HEK293 (cell line): ENCODE data around the gene CDH23.

ENCODE experiments used
- BCL11B ChIP-seq: fragments of 450-650 bp; formaldehyde crosslinking; IDR thresholded peaks from 2 replicates; pipeline ENCODE4 v1.5.1; 2016; ENCODE audit warnings: low read depth, missing biosample characterization, missing genetic modification characterization
- GLI4 ChIP-seq: fragments of 450-650 bp; formaldehyde crosslinking; IDR thresholded peaks from 2 replicates; pipeline ENCODE4 v1.5.1; 2016; ENCODE audit warnings: missing biosample characterization, missing genetic modification characterization
- GLIS2 ChIP-seq: fragments of 450-650 bp; formaldehyde crosslinking; IDR thresholded peaks from 2 replicates; pipeline ENCODE4 v1.5.1; 2016; ENCODE audit warnings: missing biosample characterization, missing genetic modification characterization
- KLF10 ChIP-seq: fragments of 450-650 bp; IDR thresholded peaks from 2 replicates; pipeline ENCODE4 v1.5.1; 2018; ENCODE audit warnings: missing biosample characterization, mild to moderate bottlenecking, missing genetic modification characterization
- KLF8 ChIP-seq: fragments of 450-650 bp; formaldehyde crosslinking; IDR thresholded peaks from 2 replicates; pipeline ENCODE4 v1.5.1; 2016; ENCODE audit warnings: missing biosample characterization, missing genetic modification characterization
- OVOL3 ChIP-seq: fragments of 450-650 bp; formaldehyde crosslinking; IDR thresholded peaks from 2 replicates; pipeline ENCODE4 v1.5.1; 2016; ENCODE audit warnings: missing biosample characterization, missing genetic modification characterization
- PRDM1 ChIP-seq: fragments of 450-650 bp; formaldehyde crosslinking; IDR thresholded peaks from 2 replicates; pipeline ENCODE4; 2016; ENCODE audit warnings: missing biosample characterization, missing genetic modification characterization
- SP3 ChIP-seq: fragments of 450-650 bp; formaldehyde crosslinking; IDR thresholded peaks from 2 replicates; pipeline ENCODE4 v1.5.1; 2016; ENCODE audit warnings: missing biosample characterization, missing genetic modification characterization
- TRIM28 ChIP-seq: IDR thresholded peaks from 2 replicates; pipeline ENCODE4 v1.6.1; 2011; ENCODE audit warnings: low read length, control low read depth, borderline replicate concordance
- ZEB2 ChIP-seq: fragments of 450-650 bp; formaldehyde crosslinking; IDR thresholded peaks from 2 replicates; pipeline ENCODE4 v1.5.1; 2016; ENCODE audit warnings: missing biosample characterization, missing genetic modification characterization
- ZFP41 ChIP-seq: fragments of 450-650 bp; formaldehyde crosslinking; IDR thresholded peaks from 2 replicates; pipeline ENCODE4 v1.5.1; 2016; ENCODE audit warnings: missing biosample characterization, missing genetic modification characterization, borderline replicate concordance
- ZNF114 ChIP-seq: fragments of 450-650 bp; formaldehyde crosslinking; IDR thresholded peaks from 2 replicates; pipeline ENCODE4 v1.5.0; 2017; ENCODE audit warnings: missing biosample characterization, missing genetic modification characterization
- ZNF2 ChIP-seq: fragments of 450-650 bp; formaldehyde crosslinking; IDR thresholded peaks from 2 replicates; pipeline ENCODE4 v1.5.1; 2016; ENCODE audit warnings: missing biosample characterization, missing genetic modification characterization
- ZNF221 ChIP-seq: fragments of 450-650 bp; formaldehyde crosslinking; IDR thresholded peaks from 2 replicates; pipeline ENCODE4 v1.5.1; 2017; ENCODE audit warnings: missing biosample characterization, missing genetic modification characterization, borderline replicate concordance
- ZNF23 ChIP-seq: fragments of 450-650 bp; formaldehyde crosslinking; IDR thresholded peaks from 2 replicates; pipeline ENCODE4 v1.5.1; 2016; ENCODE audit warnings: missing biosample characterization, missing genetic modification characterization, borderline replicate concordance
- ZNF292 ChIP-seq: fragments of 450-650 bp; formaldehyde crosslinking; IDR thresholded peaks from 2 replicates; pipeline ENCODE4 v1.5.1; 2016; ENCODE audit warnings: low read depth, missing biosample characterization, missing genetic modification characterization, borderline replicate concordance
- ZNF302 ChIP-seq: fragments of 450-650 bp; formaldehyde crosslinking; IDR thresholded peaks from 2 replicates; pipeline ENCODE4 v1.5.1; 2016; ENCODE audit warnings: missing biosample characterization, missing genetic modification characterization, low read depth
- ZNF335 ChIP-seq: fragments of 450-650 bp; formaldehyde crosslinking; conservative IDR thresholded peaks from 2 replicates; pipeline ENCODE4 v1.5.1; 2016; ENCODE audit warnings: missing biosample characterization, missing genetic modification characterization
- ZNF354C ChIP-seq: fragments of 450-650 bp; formaldehyde crosslinking; IDR thresholded peaks from 2 replicates; pipeline ENCODE4 v1.5.1; 2016; ENCODE audit warnings: missing biosample characterization, missing genetic modification characterization, low read depth, borderline replicate concordance
- ZNF473 ChIP-seq: fragments of 450-650 bp; formaldehyde crosslinking; IDR thresholded peaks from 2 replicates; pipeline ENCODE4 v1.5.1; 2017; ENCODE audit warnings: missing biosample characterization, missing genetic modification characterization
- ZNF529 ChIP-seq: fragments of 450-650 bp; formaldehyde crosslinking; IDR thresholded peaks from 2 replicates; pipeline ENCODE4 v1.5.1; 2017; ENCODE audit warnings: missing genetic modification characterization, missing biosample characterization; ENCODE audit not compliant: insufficient replicate concordance
- ZNF544 ChIP-seq: fragments of 450-650 bp; formaldehyde crosslinking; IDR thresholded peaks from 2 replicates; pipeline ENCODE4 v1.5.0; 2017; ENCODE audit warnings: missing biosample characterization, missing genetic modification characterization
- ZNF571 ChIP-seq: fragments of 450-650 bp; formaldehyde crosslinking; IDR thresholded peaks from 2 replicates; pipeline ENCODE4 v1.5.0; 2017; ENCODE audit warnings: missing biosample characterization, missing genetic modification characterization
- ZNF600 ChIP-seq: fragments of 450-650 bp; formaldehyde crosslinking; IDR thresholded peaks from 2 replicates; pipeline ENCODE4 v1.5.1; 2016; ENCODE audit warnings: missing biosample characterization, missing genetic modification characterization
- ZNF664 ChIP-seq: fragments of 450-650 bp; formaldehyde crosslinking; IDR thresholded peaks from 2 replicates; pipeline ENCODE4 v1.5.1; 2016; ENCODE audit warnings: missing biosample characterization, missing genetic modification characterization
- ZNF776 ChIP-seq: fragments of 450-650 bp; formaldehyde crosslinking; IDR thresholded peaks from 2 replicates; pipeline ENCODE4 v1.5.0; 2017; ENCODE audit warnings: missing biosample characterization, missing genetic modification characterization, borderline replicate concordance
- ZNF792 ChIP-seq: fragments of 450-650 bp; formaldehyde crosslinking; IDR thresholded peaks from 2 replicates; pipeline ENCODE4 v1.5.1; 2016; ENCODE audit warnings: missing biosample characterization, missing genetic modification characterization
- ZSCAN16 ChIP-seq: fragments of 450-650 bp; formaldehyde crosslinking; IDR thresholded peaks from 2 replicates; pipeline ENCODE4 v1.5.1; 2016; ENCODE audit warnings: missing biosample characterization, missing genetic modification characterization
- ZSCAN23 ChIP-seq: fragments of 450-650 bp; formaldehyde crosslinking; IDR thresholded peaks from 2 replicates; pipeline ENCODE4 v1.5.1; 2016; ENCODE audit warnings: missing biosample characterization, missing genetic modification characterization
- TF ChIP-seq, protein P1 (sequence below): fragments of 450-650 bp; formaldehyde crosslinking; IDR thresholded peaks from 2 replicates; pipeline ENCODE4 v1.5.1; 2016; ENCODE audit warnings: missing biosample characterization, missing genetic modification characterization
- TF ChIP-seq, protein P2 (sequence below): fragments of 450-650 bp; formaldehyde crosslinking; IDR thresholded peaks from 2 replicates; pipeline ENCODE4 v1.5.1; 2017; ENCODE audit warnings: missing biosample characterization, missing genetic modification characterization
- TF ChIP-seq, protein P3 (sequence below): fragments of 450-650 bp; formaldehyde crosslinking; IDR thresholded peaks from 2 replicates; pipeline ENCODE4 v1.5.1; 2016; ENCODE audit warnings: missing biosample characterization, missing genetic modification characterization
- TF ChIP-seq, protein P4 (sequence below): fragments of 450-650 bp; formaldehyde crosslinking; IDR thresholded peaks from 2 replicates; pipeline ENCODE4 v1.5.0; 2017; ENCODE audit warnings: missing biosample characterization, missing genetic modification characterization, borderline replicate concordance

The CDH23 gene

DNA sequence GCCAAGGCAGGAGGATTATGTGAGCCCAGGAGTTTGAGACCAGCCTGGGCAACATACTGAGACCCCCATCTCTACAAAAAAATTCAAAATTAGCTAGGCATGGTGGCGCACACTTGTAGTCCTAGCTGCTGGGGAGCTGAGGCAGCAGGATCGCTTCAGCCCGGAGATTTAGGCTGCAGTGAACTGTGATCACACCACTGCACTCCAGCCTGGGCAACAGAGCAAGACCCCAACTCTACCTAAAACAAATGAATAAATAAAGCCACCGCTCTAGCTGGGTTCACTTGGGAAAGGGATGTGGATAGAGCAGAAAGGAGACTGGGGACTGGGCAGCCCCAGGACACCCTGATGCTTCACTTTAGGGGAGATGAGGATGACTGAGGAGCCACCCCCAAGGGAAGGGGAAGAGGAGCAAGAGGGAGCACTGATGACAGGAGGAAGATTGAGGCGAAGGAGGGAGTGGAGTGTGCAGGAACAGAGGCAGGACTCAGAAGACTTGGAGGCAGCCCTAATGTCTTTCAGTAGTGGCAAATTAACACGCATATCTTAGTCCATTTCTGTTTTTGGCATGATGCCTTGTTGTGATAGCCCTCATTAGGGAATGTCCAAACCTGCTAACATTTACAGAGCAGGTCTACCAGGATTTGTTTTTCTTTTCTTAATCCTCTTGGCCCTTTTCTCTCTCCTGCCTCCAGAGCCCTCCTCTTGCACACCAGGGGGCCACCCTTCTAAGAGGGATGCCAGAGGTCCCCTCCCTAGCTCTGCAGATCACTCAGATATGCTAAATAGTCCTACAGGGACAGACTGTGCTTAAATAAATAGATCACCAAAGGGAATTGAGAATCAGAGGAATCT, 234.5 kb downstream of the CDH23 start (continued):
- TF ChIP-seq KLF8 (no peak), BCL11B (tag by site-specific recombination) (no peak), ZNF664 (tag by site-specific recombination) (no peak), ZSCAN16 (tag by site-specific recombination) (no peak), GLI4 (no peak), ZNF292 (tag by site-specific recombination) (no peak), SP3 (tag by site-specific recombination) (no peak), ZNF23 (tag by site-specific recombination) (no peak), ZNF221 (tag by site-specific recombination) (no peak), ZNF354C (no peak), ZNF529 (tag by site-specific recombination) (no peak), ZNF114 (no peak), ZNF571 (tag by site-specific recombination) (no peak), PRDM1 (tag by site-specific recombination) (no peak), ZNF473 (tag by site-specific recombination) (no peak), KLF10 (tag by site-specific recombination) (no peak), ZNF335 (tag by site-specific recombination) (no peak), TRIM28 (peak; percentile 60; the same call in 1 of the 2 replicates), ZEB2 (tag by site-specific recombination) (no peak), ZFP41 (no peak), ZNF776 (tag by site-specific recombination) (no peak), ZNF302 (tag by site-specific recombination) (no peak), OVOL3 (tag by site-specific recombination) (no peak), ZNF600 (tag by site-specific recombination) (peak; percentile 75; the same call in 1 of the 2 replicates), GLIS2 (tag by site-specific recombination) (no peak), ZNF2 (tag by site-specific recombination) (no peak), ZSCAN23 (tag by site-specific recombination) (no peak), ZNF792 (tag by site-specific recombination) (no peak), ZNF544 (no peak)
- TF ChIP-seq, protein P1, sequence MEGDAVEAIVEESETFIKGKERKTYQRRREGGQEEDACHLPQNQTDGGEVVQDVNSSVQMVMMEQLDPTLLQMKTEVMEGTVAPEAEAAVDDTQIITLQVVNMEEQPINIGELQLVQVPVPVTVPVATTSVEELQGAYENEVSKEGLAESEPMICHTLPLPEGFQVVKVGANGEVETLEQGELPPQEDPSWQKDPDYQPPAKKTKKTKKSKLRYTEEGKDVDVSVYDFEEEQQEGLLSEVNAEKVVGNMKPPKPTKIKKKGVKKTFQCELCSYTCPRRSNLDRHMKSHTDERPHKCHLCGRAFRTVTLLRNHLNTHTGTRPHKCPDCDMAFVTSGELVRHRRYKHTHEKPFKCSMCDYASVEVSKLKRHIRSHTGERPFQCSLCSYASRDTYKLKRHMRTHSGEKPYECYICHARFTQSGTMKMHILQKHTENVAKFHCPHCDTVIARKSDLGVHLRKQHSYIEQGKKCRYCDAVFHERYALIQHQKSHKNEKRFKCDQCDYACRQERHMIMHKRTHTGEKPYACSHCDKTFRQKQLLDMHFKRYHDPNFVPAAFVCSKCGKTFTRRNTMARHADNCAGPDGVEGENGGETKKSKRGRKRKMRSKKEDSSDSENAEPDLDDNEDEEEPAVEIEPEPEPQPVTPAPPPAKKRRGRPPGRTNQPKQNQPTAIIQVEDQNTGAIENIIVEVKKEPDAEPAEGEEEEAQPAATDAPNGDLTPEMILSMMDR (tag by site-specific recombination) = no peak
- TF ChIP-seq, protein P2, sequence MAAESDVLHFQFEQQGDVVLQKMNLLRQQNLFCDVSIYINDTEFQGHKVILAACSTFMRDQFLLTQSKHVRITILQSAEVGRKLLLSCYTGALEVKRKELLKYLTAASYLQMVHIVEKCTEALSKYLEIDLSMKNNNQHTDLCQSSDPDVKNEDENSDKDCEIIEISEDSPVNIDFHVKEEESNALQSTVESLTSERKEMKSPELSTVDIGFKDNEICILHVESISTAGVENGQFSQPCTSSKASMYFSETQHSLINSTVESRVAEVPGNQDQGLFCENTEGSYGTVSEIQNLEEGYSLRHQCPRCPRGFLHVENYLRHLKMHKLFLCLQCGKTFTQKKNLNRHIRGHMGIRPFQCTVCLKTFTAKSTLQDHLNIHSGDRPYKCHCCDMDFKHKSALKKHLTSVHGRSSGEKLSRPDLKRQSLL = no peak
- TF ChIP-seq, protein P3, sequence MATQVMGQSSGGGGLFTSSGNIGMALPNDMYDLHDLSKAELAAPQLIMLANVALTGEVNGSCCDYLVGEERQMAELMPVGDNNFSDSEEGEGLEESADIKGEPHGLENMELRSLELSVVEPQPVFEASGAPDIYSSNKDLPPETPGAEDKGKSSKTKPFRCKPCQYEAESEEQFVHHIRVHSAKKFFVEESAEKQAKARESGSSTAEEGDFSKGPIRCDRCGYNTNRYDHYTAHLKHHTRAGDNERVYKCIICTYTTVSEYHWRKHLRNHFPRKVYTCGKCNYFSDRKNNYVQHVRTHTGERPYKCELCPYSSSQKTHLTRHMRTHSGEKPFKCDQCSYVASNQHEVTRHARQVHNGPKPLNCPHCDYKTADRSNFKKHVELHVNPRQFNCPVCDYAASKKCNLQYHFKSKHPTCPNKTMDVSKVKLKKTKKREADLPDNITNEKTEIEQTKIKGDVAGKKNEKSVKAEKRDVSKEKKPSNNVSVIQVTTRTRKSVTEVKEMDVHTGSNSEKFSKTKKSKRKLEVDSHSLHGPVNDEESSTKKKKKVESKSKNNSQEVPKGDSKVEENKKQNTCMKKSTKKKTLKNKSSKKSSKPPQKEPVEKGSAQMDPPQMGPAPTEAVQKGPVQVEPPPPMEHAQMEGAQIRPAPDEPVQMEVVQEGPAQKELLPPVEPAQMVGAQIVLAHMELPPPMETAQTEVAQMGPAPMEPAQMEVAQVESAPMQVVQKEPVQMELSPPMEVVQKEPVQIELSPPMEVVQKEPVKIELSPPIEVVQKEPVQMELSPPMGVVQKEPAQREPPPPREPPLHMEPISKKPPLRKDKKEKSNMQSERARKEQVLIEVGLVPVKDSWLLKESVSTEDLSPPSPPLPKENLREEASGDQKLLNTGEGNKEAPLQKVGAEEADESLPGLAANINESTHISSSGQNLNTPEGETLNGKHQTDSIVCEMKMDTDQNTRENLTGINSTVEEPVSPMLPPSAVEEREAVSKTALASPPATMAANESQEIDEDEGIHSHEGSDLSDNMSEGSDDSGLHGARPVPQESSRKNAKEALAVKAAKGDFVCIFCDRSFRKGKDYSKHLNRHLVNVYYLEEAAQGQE (tag by site-specific recombination) = no peak
- TF ChIP-seq, protein P4, sequence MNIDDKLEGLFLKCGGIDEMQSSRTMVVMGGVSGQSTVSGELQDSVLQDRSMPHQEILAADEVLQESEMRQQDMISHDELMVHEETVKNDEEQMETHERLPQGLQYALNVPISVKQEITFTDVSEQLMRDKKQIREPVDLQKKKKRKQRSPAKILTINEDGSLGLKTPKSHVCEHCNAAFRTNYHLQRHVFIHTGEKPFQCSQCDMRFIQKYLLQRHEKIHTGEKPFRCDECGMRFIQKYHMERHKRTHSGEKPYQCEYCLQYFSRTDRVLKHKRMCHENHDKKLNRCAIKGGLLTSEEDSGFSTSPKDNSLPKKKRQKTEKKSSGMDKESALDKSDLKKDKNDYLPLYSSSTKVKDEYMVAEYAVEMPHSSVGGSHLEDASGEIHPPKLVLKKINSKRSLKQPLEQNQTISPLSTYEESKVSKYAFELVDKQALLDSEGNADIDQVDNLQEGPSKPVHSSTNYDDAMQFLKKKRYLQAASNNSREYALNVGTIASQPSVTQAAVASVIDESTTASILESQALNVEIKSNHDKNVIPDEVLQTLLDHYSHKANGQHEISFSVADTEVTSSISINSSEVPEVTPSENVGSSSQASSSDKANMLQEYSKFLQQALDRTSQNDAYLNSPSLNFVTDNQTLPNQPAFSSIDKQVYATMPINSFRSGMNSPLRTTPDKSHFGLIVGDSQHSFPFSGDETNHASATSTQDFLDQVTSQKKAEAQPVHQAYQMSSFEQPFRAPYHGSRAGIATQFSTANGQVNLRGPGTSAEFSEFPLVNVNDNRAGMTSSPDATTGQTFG (tag by site-specific recombination) = no peak
